ENCODE measurements around the gene EVA1C.
A peak's percentile ranks its signal among the peaks of the same experiment; 100 is the strongest.
"Not testable (repeated sequence)": the region's sequence is repeated elsewhere in the genome, so short reads cannot be mapped to it uniquely, and the experiment has no call there.

Gene EVA1C

GRCh38 chr21:32530809-32531208 is 118.3 kb downstream of the EVA1C start:
- peaks cover 21% of the 10 kb centered on the region for H3K27me3 Mint-ChIP-seq
- not testable (repeated sequence) for H3K4me3 Mint-ChIP-seq, H3K4me1 Mint-ChIP-seq, ATAC-seq, H3K27ac Mint-ChIP-seq, H3K36me3 Mint-ChIP-seq, H3K9me3 Mint-ChIP-seq

- H3K4me1 Mint-ChIP-seq, H3K36me3 Mint-ChIP-seq, H3K4me3 Mint-ChIP-seq, H3K9me3 Mint-ChIP-seq, ATAC-seq, H3K27ac Mint-ChIP-seq: not testable (repeated sequence)
- H3K27me3 Mint-ChIP-seq, result peaks cover 21% of the 10 kb centered on the region
Observed at GRCh38 chr21:32531561-32531960, 119.1 kb downstream of the EVA1C start.

GRCh38 chr21:32532636-32533035 is 120.1 kb downstream of the EVA1C start:
- H3K27me3 Mint-ChIP-seq, result peaks cover 31% of the 10 kb centered on the region
- H3K4me3 Mint-ChIP-seq, result no peak overlapping the region
- ATAC-seq, result no peak
- H3K27ac Mint-ChIP-seq, result no peak overlapping the region
- H3K36me3 Mint-ChIP-seq, result no peaks in the 10 kb centered on the region
- H3K9me3 Mint-ChIP-seq, result peaks cover 8% of the 10 kb centered on the region
- H3K4me1 Mint-ChIP-seq, result peaks cover 4% of the 10 kb centered on the region

- no peak overlapping the region for H3K4me3 Mint-ChIP-seq
- H3K9me3 Mint-ChIP-seq, result peaks cover 8% of the 10 kb centered on the region
- H3K36me3 Mint-ChIP-seq, result no peaks in the 10 kb centered on the region
- no peak overlapping the region for H3K27ac Mint-ChIP-seq
- H3K4me1 Mint-ChIP-seq, result peaks cover 4% of the 10 kb centered on the region
- ATAC-seq, result no peak
- peaks cover 34% of the 10 kb centered on the region for H3K27me3 Mint-ChIP-seq
Observed at GRCh38 chr21:32533053-32533452, 120.5 kb downstream of the EVA1C start.

GRCh38 chr21:32533611-32534010 is 121.1 kb downstream of the EVA1C start:
- no peak for ATAC-seq
- Mint-ChIP-seq H3K9me3 (peaks cover 8% of the 10 kb centered on the region), H3K4me3 (no peak overlapping the region), H3K36me3 (no peaks in the 10 kb centered on the region), H3K4me1 (peaks cover 4% of the 10 kb centered on the region), H3K27me3 (peaks cover 34% of the 10 kb centered on the region), H3K27ac (no peak overlapping the region)

GRCh38 chr21:32534113-32534512 is 121.6 kb downstream of the EVA1C start:
- no peaks in the 10 kb centered on the region for H3K36me3 Mint-ChIP-seq
- H3K4me1 Mint-ChIP-seq, result peaks cover 4% of the 10 kb centered on the region
- H3K27ac Mint-ChIP-seq, result no peak overlapping the region
- ATAC-seq, result no peak
- no peak overlapping the region for H3K4me3 Mint-ChIP-seq
- H3K9me3 Mint-ChIP-seq, result peaks cover 8% of the 10 kb centered on the region
- peaks cover 34% of the 10 kb centered on the region for H3K27me3 Mint-ChIP-seq

GRCh38 chr21:32535612-32536011 is 123.1 kb downstream of the EVA1C start:
- ATAC-seq, result no peak
- Mint-ChIP-seq H3K27ac (no peak overlapping the region), H3K9me3 (peaks cover 8% of the 10 kb centered on the region), H3K27me3 (peaks cover 34% of the 10 kb centered on the region), H3K36me3 (no peaks in the 10 kb centered on the region), H3K4me3 (no peak overlapping the region), H3K4me1 (peaks cover 4% of the 10 kb centered on the region)

GRCh38 chr21:32537569-32537881 is 125.0 kb downstream of the EVA1C start:
- no peaks in the 10 kb centered on the region for H3K36me3 Mint-ChIP-seq
- H3K27ac Mint-ChIP-seq, result no peak overlapping the region
- H3K4me3 Mint-ChIP-seq, result no peak overlapping the region
- peaks cover 4% of the 10 kb centered on the region for H3K4me1 Mint-ChIP-seq
- H3K27me3 Mint-ChIP-seq, result peaks cover 34% of the 10 kb centered on the region
- peaks cover 8% of the 10 kb centered on the region for H3K9me3 Mint-ChIP-seq
- ATAC-seq, result no peak

- no peak overlapping the region for H3K27ac Mint-ChIP-seq
- no peak overlapping the region for H3K4me3 Mint-ChIP-seq
- H3K4me1 Mint-ChIP-seq, result peaks cover 4% of the 10 kb centered on the region
- H3K9me3 Mint-ChIP-seq, result peaks cover 5% of the 10 kb centered on the region
- H3K36me3 Mint-ChIP-seq, result no peaks in the 10 kb centered on the region
- peaks cover 34% of the 10 kb centered on the region for H3K27me3 Mint-ChIP-seq
- ATAC-seq, result no peak
Observed at GRCh38 chr21:32538147-32538792, 125.8 kb downstream of the EVA1C start.

- ATAC-seq, result no peak
- peaks cover 3% of the 10 kb centered on the region for H3K9me3 Mint-ChIP-seq
- no peak overlapping the region for H3K27ac Mint-ChIP-seq
Observed at GRCh38 chr21:32539378-32539777, 126.9 kb downstream of the EVA1C start.

GRCh38 chr21:32543056-32543455 is 130.6 kb downstream of the EVA1C start:
- not testable (repeated sequence) for H3K27ac Mint-ChIP-seq

More at GRCh38 chr21:32539378-32539777, 126.9 kb downstream of the EVA1C start:
- no peaks in the 10 kb centered on the region for H3K36me3 Mint-ChIP-seq
- H3K27me3 Mint-ChIP-seq, result peaks cover 34% of the 10 kb centered on the region
- H3K4me1 Mint-ChIP-seq, result peaks cover 4% of the 10 kb centered on the region
- no peak overlapping the region for H3K4me3 Mint-ChIP-seq

GRCh38 chr21:32543975-32544374 is 131.5 kb downstream of the EVA1C start:
- Mint-ChIP-seq H3K27ac (no peak overlapping the region), H3K4me3 (no peak overlapping the region), H3K27me3 (peaks cover 19% of the 10 kb centered on the region), H3K9me3 (no peaks in the 10 kb centered on the region), H3K36me3 (no peaks in the 10 kb centered on the region), H3K4me1 (no peaks in the 10 kb centered on the region)
- ATAC-seq, result no peak

More at GRCh38 chr21:32543056-32543455, 130.6 kb downstream of the EVA1C start:
- H3K4me1 Mint-ChIP-seq, ATAC-seq, H3K4me3 Mint-ChIP-seq, H3K36me3 Mint-ChIP-seq, H3K9me3 Mint-ChIP-seq: not testable (repeated sequence)
- peaks cover 10% of the 10 kb centered on the region for H3K27me3 Mint-ChIP-seq

GRCh38 chr21:32544697-32545096 is 132.2 kb downstream of the EVA1C start:
- H3K36me3 Mint-ChIP-seq, result no peaks in the 10 kb centered on the region
- H3K4me1 Mint-ChIP-seq, result no peaks in the 10 kb centered on the region
- no peaks in the 10 kb centered on the region for H3K9me3 Mint-ChIP-seq
- H3K27me3 Mint-ChIP-seq, result peaks cover 25% of the 10 kb centered on the region
- no peak overlapping the region for H3K4me3 Mint-ChIP-seq
- ATAC-seq, result no peak
- H3K27ac Mint-ChIP-seq, result no peak overlapping the region

GRCh38 chr21:32545948-32546441 is 133.5 kb downstream of the EVA1C start:
- ATAC-seq, result no peak
- H3K4me1 Mint-ChIP-seq, result no peaks in the 10 kb centered on the region
- no peak overlapping the region for H3K27ac Mint-ChIP-seq
- peaks cover 26% of the 10 kb centered on the region for H3K27me3 Mint-ChIP-seq
- H3K36me3 Mint-ChIP-seq, result no peaks in the 10 kb centered on the region
- H3K9me3 Mint-ChIP-seq, result no peaks in the 10 kb centered on the region
- no peak overlapping the region for H3K4me3 Mint-ChIP-seq

GRCh38 chr21:32547018-32547417 is 134.5 kb downstream of the EVA1C start:
- Mint-ChIP-seq H3K36me3 (no peaks in the 10 kb centered on the region), H3K9me3 (no peaks in the 10 kb centered on the region), H3K4me3 (no peak overlapping the region), H3K27me3 (peaks cover 34% of the 10 kb centered on the region), H3K4me1 (no peaks in the 10 kb centered on the region), H3K27ac (no peak overlapping the region)
- peak; percentile 39 for ATAC-seq

- Mint-ChIP-seq H3K27ac (no peak overlapping the region), H3K4me3 (no peak overlapping the region), H3K4me1 (no peaks in the 10 kb centered on the region), H3K36me3 (no peaks in the 10 kb centered on the region), H3K27me3 (peaks cover 34% of the 10 kb centered on the region), H3K9me3 (no peaks in the 10 kb centered on the region)
- no peak for ATAC-seq
Observed at GRCh38 chr21:32548978-32549377, 136.5 kb downstream of the EVA1C start.
